Activated naive CD8-positive, alpha-beta T cell (primary cell): Measurements from ENCODE around the gene TRAPPC6A.

Experiments used
- H3K27ac Mint-ChIP-seq: one replicate; pipeline ENCODE4 v1.8.0; 2021; ENCODE audit warnings: mixed read lengths
- H3K27me3 Mint-ChIP-seq: one replicate; pipeline ENCODE4 v1.8.0; 2021; ENCODE audit warnings: mixed read lengths
- H3K36me3 Mint-ChIP-seq: one replicate; pipeline ENCODE4 v1.8.0; 2021; ENCODE audit warnings: mixed read lengths
- H3K4me1 Mint-ChIP-seq: one replicate; pipeline ENCODE4 v1.8.0; 2021; ENCODE audit warnings: low read depth, mixed read lengths
- H3K4me3 Mint-ChIP-seq: one replicate; pipeline ENCODE4 v1.8.0; 2021; ENCODE audit warnings: mild to moderate bottlenecking, mixed read lengths
- H3K9me3 Mint-ChIP-seq: one replicate; pipeline ENCODE4 v1.8.0; 2021; ENCODE audit warnings: low read depth, mixed read lengths

Gene TRAPPC6A

DNA sequence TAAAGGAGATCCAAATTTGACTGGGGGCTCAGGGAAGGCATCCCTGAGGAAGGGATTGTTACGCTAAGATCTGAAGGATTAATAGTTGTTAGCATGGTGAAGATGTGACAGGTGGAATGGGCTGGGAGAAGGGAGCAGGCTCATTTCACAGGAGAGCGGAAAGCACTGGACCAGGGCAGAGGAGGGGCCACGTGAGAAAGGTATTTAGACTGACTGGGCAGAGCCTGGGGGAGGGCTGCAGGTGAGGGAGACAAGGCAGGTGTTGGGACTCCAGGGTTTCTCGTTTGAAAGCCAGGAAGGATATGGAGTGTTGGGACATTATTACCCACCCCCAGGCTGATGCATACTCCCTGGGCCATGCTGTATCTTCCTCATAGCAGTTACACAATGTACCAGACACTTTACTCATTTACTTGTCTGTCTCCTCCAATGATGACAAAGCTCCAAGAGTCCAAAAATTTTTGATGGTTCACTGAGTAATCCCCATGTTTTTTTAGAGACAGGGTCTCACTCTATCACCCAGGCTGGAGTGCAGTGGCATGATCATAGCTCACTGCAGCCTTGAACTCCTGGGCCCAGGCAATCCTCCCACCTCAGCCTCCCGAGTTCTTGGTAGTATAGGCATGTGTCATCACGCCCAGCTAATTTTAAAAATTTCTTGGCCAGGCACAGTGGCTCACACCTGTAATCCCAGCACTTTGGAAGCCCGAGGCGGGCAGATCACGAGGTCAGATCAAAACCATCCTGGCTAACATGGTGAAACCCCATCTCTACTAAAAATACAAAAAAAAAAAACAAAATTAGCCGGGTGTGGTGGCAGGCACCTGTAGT lies 2.3 kb downstream of the TRAPPC6A start:
- H3K4me3 Mint-ChIP-seq: peak overlapping the region; percentile 55
- peak overlapping the region; percentile 64 for H3K27ac Mint-ChIP-seq
- H3K36me3 Mint-ChIP-seq: no peaks in the 10 kb centered on the region
- H3K27me3 Mint-ChIP-seq: no peaks in the 10 kb centered on the region
- peaks cover 43% of the 10 kb centered on the region for H3K4me1 Mint-ChIP-seq
- no peaks in the 10 kb centered on the region for H3K9me3 Mint-ChIP-seq

DNA sequence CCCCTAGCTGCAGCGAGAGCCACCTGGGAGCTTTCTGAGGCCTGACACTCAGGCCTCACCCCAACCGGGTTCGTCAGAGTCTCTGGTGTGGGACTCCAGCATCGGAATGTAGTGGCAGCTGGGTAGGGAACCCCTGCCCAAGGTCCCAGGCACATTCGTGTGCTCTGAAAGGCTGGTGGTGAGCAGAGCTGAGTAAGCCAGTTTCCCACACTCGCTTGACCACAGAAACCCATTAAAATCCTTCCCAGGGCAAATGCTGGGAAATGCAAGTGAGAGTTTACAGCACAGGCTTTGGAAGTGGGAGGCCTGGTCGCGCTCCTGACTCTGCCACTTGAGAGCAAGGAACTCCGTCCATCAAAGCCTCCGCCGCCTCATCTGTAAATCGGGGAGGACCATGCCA lies 4.2 kb downstream of the TRAPPC6A start:
- H3K27ac Mint-ChIP-seq: no peak overlapping the region
- H3K4me1 Mint-ChIP-seq: peaks cover 40% of the 10 kb centered on the region
- no peaks in the 10 kb centered on the region for H3K27me3 Mint-ChIP-seq
- H3K36me3 Mint-ChIP-seq: no peaks in the 10 kb centered on the region
- no peak overlapping the region for H3K4me3 Mint-ChIP-seq
- H3K9me3 Mint-ChIP-seq: no peaks in the 10 kb centered on the region

DNA sequence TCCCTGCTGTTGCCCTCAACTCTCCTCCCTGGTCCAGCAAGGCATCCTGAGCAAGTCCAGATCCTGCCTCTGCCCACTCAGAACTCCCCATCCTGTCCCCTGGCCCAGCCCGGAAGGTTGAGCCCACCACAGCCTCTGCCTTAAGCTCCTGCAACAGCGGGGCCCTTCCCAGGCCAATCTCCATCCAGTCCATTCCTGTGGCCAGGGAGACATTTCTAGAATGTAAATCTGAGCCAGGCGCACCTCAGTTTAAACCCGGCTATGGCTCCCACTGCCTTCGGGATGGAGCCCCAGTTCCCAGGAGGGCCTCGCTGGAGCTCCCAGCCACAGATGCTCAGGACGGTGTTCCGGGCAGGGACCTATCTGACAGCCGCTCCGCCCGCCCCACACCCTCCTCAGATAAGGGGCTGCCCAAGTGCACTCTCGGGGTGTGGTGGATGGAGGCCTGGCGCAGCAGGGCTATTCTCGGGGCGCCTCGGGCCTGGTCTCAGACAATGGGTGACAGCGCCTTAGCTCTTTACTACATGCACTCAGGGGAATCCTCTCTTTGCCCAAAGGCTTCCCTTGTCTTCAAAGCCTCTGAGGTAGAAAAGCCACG lies 5.3 kb downstream of the TRAPPC6A start:
- Mint-ChIP-seq H3K4me1 (peaks cover 38% of the 10 kb centered on the region), H3K27me3 (no peaks in the 10 kb centered on the region), H3K36me3 (no peaks in the 10 kb centered on the region), H3K9me3 (no peaks in the 10 kb centered on the region), H3K27ac (peak overlapping the region; percentile 84), H3K4me3 (no peak overlapping the region)

DNA sequence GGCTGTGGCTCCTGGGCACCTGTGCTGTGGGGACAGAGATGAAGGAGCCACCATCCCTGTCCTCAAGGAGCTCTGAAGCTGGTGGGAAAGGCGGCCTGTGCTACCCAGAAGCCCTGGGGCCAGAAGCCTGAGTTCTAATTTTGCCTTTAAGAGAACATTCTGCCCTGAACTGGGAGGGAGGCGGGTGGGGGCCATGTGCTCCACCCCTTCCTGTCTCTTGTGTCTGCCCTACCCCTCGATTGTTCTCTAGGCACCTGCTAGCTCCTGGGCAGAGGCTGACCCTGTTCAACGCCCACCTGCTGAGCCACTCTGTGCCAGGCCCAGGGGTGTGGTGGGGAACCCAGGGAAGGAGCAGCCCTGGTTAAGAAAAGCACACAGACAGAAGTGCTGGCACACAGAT lies 5.9 kb downstream of the TRAPPC6A start:
- H3K9me3 Mint-ChIP-seq: no peaks in the 10 kb centered on the region
- no peaks in the 10 kb centered on the region for H3K36me3 Mint-ChIP-seq
- no peak overlapping the region for H3K4me3 Mint-ChIP-seq
- H3K27me3 Mint-ChIP-seq: no peaks in the 10 kb centered on the region
- H3K4me1 Mint-ChIP-seq: peaks cover 34% of the 10 kb centered on the region
- H3K27ac Mint-ChIP-seq: peak overlapping the region; percentile 84

DNA sequence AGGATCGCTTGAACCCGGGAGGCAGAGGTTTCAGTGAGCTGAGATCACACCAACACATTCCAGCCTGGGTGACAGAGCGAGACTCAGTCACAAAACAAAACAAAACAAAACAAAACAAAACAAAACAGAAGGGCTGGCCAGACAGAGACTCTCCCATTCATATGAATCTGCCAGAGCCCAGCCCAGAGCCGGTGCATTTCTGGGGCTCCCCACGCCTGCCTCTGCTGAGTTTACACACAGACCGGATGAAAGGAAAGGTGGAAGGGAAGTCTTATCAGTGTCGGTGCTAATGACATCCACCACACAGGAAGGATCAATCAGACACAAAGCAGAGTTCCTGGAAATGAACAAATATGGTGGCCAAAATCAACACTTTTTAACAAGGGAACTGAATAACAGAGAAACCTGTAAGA lies 6.8 kb downstream of the TRAPPC6A start:
- Mint-ChIP-seq H3K4me3 (peak overlapping the region; percentile 77), H3K36me3 (no peaks in the 10 kb centered on the region), H3K9me3 (no peaks in the 10 kb centered on the region), H3K27ac (peak overlapping the region; percentile 94), H3K4me1 (peaks cover 37% of the 10 kb centered on the region), H3K27me3 (no peaks in the 10 kb centered on the region)

DNA sequence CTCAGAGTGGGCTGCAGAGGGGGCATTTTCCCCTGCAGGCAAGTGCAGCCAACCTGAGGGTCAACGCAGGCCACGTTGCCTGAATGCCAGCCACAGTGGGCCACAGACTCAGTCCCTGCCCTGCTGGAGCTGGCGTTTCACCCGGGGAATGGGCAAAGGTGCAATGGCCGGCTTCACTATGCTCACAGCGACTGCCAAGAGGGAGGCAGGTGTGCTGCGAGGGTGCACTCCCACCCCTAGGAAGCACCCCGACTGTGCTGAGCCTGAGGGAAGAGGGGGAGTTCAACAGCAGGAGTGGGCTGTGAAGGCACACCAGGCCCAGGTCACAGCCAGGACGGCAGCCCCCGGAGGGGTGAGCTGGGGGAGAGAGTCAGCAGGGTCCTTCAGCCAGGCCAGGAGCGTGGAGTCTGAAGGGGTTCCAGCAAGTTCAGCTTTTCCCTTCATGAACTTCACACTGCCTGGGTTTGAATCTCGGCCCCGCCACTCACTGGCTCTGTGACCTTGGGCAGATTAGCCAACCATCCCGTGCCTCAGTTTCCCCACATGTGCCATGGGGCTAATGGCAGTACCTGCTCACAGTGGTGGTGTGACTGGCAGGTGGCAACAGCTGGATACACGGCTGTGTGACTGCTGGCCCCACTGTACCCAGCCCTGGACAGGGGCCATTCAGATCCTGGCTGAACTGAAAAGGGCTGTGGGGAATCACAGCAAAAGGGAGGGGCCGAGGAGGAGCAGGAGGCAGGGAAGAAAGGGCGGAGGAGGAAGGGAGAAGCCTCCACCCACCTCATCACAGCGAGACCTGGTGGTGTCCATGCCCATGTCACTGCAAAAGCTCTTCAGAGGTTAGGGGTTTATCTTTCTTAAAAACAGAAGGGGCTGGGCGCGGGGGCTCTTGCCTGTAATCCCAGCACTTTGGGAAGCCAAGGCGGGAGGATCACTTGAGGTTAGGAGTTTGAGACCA lies 7.6 kb downstream of the TRAPPC6A start:
- no peaks in the 10 kb centered on the region for H3K27me3 Mint-ChIP-seq
- no peaks in the 10 kb centered on the region for H3K36me3 Mint-ChIP-seq
- no peak overlapping the region for H3K4me3 Mint-ChIP-seq
- H3K9me3 Mint-ChIP-seq: no peaks in the 10 kb centered on the region
- H3K27ac Mint-ChIP-seq: peak overlapping the region; percentile 94
- H3K4me1 Mint-ChIP-seq: peaks cover 37% of the 10 kb centered on the region

DNA sequence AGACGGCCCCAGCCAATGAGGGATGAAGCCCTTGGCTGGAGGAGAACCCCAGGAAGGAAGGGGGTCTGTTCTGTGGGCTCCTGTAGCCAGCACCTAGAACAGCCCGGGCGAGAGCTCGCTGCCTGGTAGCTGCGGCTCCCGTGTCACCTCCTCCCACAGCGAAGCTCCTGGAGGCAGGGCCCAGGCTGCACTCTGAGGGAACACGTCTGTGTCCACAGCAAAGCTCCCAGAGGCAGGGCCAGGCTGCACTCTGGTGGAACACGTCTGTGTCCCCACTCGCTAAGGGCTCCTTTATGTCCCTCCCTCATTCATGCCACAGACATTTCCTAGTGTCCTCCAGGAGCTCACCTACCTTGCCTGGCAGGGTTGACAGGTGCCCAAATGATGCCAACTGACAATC lies 8.4 kb downstream of the TRAPPC6A start:
- Mint-ChIP-seq H3K27me3 (no peaks in the 10 kb centered on the region), H3K36me3 (no peaks in the 10 kb centered on the region), H3K27ac (no peak overlapping the region), H3K4me3 (no peak overlapping the region), H3K9me3 (no peaks in the 10 kb centered on the region), H3K4me1 (peaks cover 38% of the 10 kb centered on the region)

DNA sequence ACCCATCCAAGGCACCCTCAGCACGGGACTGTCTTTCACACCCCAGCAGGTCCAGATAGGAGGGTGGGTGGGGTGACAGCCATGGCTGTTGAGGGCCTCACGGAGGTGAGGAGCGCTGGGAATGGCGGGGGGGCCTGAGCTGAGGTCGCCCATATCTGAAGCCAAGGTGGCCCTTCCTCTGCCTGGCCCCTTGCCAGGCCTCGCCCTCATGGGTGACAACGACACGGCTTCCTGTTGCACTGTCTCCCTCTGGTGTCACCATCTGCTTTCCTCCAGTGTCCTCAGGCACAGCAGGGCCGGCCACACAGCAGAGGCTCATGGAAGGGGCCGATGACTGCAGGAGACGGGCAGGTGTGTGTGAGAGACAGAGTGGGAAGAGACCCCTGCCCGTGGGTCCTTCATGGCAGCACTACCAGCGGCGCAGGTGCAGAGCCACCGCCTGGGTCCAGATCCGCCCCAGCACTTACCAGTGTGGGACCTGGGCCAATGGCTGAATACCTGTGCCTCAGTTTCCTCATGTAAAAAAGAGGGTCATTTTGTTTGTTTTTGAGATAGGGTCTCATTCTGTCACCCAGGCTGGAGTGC lies 9.2 kb downstream of the TRAPPC6A start:
- Mint-ChIP-seq H3K27me3 (no peaks in the 10 kb centered on the region), H3K27ac (no peak overlapping the region), H3K4me1 (peaks cover 44% of the 10 kb centered on the region), H3K4me3 (no peak overlapping the region), H3K9me3 (no peaks in the 10 kb centered on the region), H3K36me3 (no peaks in the 10 kb centered on the region)

DNA sequence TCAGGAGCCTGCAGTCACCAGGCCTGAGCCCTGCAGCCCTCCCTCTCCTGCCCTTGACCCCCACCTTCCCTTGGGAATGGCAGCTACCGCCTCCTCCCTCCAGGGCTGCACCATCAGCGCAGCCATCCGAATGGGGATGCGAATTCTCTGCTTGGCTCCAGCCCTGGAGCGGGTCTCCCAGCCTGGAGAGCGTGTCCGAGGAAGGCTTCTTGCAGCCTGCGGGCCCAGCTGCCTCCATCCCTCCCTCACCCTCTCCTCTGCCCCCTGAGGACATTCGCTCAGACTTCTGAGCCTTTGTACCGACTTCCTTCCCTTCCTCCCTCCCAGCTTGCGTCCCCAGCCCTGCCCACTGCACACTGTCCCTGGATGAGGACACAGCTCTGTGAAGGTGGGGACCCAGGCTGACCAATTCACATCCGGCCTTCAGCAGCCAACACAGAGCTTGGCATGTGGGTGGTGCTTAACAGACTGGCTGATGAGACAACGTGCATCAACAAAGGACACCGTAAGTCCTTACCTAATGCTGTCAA lies 11.2 kb downstream of the TRAPPC6A start:
- H3K4me1 Mint-ChIP-seq: peaks cover 35% of the 10 kb centered on the region

DNA sequence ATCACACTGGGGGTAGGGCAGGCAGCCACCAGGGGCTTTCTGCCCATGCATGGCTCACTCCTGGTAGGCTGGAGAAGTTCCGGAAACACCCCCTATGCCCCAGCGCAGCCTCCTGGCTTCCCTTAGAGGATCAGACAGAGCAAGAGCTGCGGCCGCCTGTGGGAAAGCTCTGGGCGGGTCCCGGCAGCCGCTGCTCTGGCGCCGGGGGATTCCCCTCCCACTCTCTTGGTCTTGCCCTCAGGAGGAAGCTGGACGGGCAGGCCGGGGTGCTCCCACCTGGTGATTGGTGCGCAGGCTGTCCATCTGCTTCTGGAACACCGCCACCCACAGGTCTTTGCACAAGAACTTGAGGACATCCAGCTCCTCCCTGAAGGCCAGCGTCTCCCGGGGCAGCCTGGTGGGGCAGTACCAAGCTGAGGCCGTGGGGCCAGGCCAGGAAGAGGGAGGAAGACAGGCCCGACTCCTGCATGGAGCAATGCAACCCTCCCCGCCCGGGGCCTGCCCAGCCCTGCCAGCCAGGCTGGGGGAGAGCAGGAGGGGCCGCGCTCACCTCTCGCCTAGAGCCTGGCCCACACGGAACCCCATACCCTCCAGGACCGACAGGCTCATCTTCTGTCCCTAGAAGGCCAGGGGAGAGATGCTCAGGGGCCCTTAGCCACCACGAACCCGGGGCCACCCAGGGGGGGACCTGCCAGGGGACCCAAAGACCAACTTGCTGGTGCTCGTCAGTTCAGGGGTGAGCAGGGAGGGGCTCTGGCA lies 13.3 kb downstream of the TRAPPC6A start:
- H3K4me3 Mint-ChIP-seq: no peak overlapping the region
- H3K27me3 Mint-ChIP-seq: no peaks in the 10 kb centered on the region
- no peaks in the 10 kb centered on the region for H3K36me3 Mint-ChIP-seq
- H3K4me1 Mint-ChIP-seq: peaks cover 21% of the 10 kb centered on the region
- no peaks in the 10 kb centered on the region for H3K9me3 Mint-ChIP-seq
- no peak overlapping the region for H3K27ac Mint-ChIP-seq

More for the DNA sequence above, 11.2 kb downstream of the TRAPPC6A start:
- H3K27ac Mint-ChIP-seq: peak overlapping the region; percentile 23
- H3K27me3 Mint-ChIP-seq: no peaks in the 10 kb centered on the region
- no peaks in the 10 kb centered on the region for H3K9me3 Mint-ChIP-seq
- no peak overlapping the region for H3K4me3 Mint-ChIP-seq
- no peaks in the 10 kb centered on the region for H3K36me3 Mint-ChIP-seq

DNA sequence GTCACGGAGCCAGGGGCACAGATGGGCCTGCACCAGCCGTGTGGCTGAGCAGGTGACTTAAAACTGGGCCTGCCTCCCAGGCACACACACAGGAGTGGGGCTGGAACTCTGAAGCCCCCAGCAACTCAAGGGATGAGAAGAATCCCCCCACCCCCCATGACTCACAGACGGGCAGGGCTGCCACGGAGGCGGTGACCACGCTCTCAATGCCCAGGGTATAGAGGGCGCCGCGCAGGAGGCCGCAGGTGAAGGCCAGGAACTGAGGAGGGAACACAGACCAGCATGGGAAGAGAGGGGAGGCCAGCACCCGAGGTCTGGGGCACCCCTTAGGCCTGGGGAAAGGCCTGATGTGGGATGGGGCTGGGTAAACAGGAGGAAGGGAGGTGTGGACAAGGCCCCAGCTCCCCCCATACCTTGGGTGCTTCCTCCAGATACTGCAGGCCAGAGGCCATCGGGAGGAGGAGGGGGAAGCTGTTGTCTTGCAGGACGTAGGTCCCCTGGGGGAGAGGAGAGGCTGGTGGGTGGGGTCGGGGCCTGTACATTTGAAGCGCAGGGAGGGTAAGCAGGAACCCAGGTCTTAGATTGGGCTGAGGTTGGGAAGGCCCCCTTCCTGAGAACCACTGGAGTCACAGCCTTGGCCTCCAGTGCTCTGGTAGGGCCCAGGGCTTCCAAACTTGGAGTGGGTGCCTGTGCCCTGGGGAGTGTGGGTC lies 14.1 kb downstream of the TRAPPC6A start:
- Mint-ChIP-seq H3K9me3 (no peaks in the 10 kb centered on the region), H3K4me3 (no peak overlapping the region), H3K27me3 (no peaks in the 10 kb centered on the region), H3K4me1 (peaks cover 20% of the 10 kb centered on the region), H3K27ac (no peak overlapping the region), H3K36me3 (no peaks in the 10 kb centered on the region)

DNA sequence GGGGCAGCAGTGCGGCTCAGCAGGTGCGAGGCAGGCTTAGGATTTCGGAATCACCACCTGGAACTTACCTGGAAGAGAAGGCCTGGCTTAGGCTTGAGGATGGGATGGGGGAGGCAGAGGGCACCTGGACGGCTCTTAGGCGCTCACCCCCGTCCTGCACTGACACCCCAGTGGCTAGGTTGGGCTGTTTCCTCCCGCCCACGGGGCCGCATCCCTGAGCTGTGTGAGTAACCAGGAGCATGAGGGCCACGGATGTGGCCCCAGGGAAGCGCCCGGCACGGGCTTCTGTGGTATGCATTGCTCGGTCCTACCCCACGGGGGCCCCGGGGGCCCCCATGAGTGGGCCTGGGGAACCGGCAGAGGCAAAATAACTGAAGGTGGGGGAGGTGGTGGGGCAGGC lies 14.9 kb downstream of the TRAPPC6A start:
- H3K4me3 Mint-ChIP-seq: no peak overlapping the region
- H3K27ac Mint-ChIP-seq: no peak overlapping the region
- H3K9me3 Mint-ChIP-seq: no peaks in the 10 kb centered on the region
- H3K27me3 Mint-ChIP-seq: no peaks in the 10 kb centered on the region
- H3K4me1 Mint-ChIP-seq: peaks cover 19% of the 10 kb centered on the region
- no peaks in the 10 kb centered on the region for H3K36me3 Mint-ChIP-seq

DNA sequence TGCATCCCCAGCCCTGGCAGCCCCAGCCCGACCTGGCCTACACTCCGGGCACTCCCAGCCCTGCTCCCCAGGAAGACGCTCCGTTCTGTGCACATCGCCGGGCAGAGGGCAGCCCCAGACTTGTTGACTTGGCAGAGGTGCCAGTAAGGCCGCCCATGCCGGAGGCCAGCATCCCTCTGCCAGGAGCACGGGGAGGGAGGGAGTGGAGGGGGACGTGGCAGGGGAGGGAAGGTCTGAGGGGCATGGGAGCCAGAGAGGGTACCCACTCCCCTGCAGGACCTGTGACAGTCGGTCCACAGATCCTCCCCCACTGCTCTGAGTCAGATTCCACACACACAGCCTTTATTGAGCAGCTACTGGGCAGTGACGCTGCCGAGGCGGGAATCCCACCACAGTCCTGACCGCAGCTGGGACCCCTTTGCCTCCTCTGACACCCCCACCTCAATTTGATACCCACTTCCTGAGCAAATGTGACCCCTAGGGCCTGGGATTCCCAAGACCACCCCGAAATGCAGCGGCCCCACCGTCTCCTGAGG lies 15.4 kb downstream of the TRAPPC6A start:
- no peak overlapping the region for H3K27ac Mint-ChIP-seq

More for the DNA sequence above, 15.4 kb downstream of the TRAPPC6A start:
- H3K36me3 Mint-ChIP-seq: no peaks in the 10 kb centered on the region
- no peaks in the 10 kb centered on the region for H3K9me3 Mint-ChIP-seq
- H3K4me1 Mint-ChIP-seq: peaks cover 22% of the 10 kb centered on the region
- H3K27me3 Mint-ChIP-seq: no peaks in the 10 kb centered on the region
- no peak overlapping the region for H3K4me3 Mint-ChIP-seq
